Mesenchymal stem cell (in vitro differentiated cells and primary cell): ENCODE measurements around the gene TDRD9.

ENCODE experiments used
- DNase-seq: peaks from one replicate; pipeline ENCODE4 v3.0.0-alpha.2; 2013
- H2AFZ ChIP-seq: one replicate; pipeline ENCODE4 v1.6.1; 2013; ENCODE audit warnings: low read depth, mild to moderate bottlenecking, control low read depth, inconsistent platforms, low read length, moderate library complexity
- H2AK5ac ChIP-seq: 2 replicates; pipeline ENCODE4 v1.6.1; 2013; ENCODE audit warnings: low read length, moderate library complexity, mild to moderate bottlenecking, inconsistent platforms; ENCODE audit not compliant: severe bottlenecking
- H2BK120ac ChIP-seq: one replicate; pipeline ENCODE4 v1.6.1; 2013; ENCODE audit warnings: low read depth, mild to moderate bottlenecking, inconsistent platforms, low read length, moderate library complexity
- H2BK12ac ChIP-seq, 2 experiments: one replicate each; pipeline ENCODE4 v1.6.1; 2013; ENCODE audit warnings: inconsistent platforms in 2 of 2, low read length in 2 of 2, mild to moderate bottlenecking in 2 of 2, moderate library complexity in 2 of 2, control low read depth in 1 of 2
- H2BK15ac ChIP-seq: one replicate; pipeline ENCODE4 v1.6.1; 2013; ENCODE audit warnings: mild to moderate bottlenecking, low read depth, inconsistent platforms; ENCODE audit not compliant: poor library complexity, severe bottlenecking
- H2BK5ac ChIP-seq: 2 replicates; pipeline ENCODE4 v1.6.1; 2013; ENCODE audit warnings: low read depth, mild to moderate bottlenecking, low read length, control low read depth, inconsistent platforms; ENCODE audit not compliant: poor library complexity, severe bottlenecking
- H3K14ac ChIP-seq, 2 experiments: one replicate each; pipeline ENCODE4 v1.6.1; 2013; ENCODE audit warnings: inconsistent platforms in 2 of 2, low read length in 2 of 2, control low read depth in 1 of 2, mild to moderate bottlenecking in 1 of 2, moderate library complexity in 1 of 2
- H3K18ac ChIP-seq, 2 experiments: one replicate each; pipeline ENCODE4 v1.6.1; 2013; ENCODE audit warnings: inconsistent platforms in 2 of 2, low read length in 2 of 2, control low read depth in 1 of 2, low read depth in 1 of 2, mild to moderate bottlenecking in 1 of 2
- H3K23ac ChIP-seq, 2 experiments: one replicate each; pipeline ENCODE4 v1.6.1; 2013; ENCODE audit warnings: inconsistent platforms in 2 of 2, low read length in 2 of 2, mild to moderate bottlenecking in 2 of 2, moderate library complexity in 2 of 2, control low read depth in 1 of 2
- H3K27ac ChIP-seq: 2 replicates; pipeline ENCODE4 v1.5.1; 2013; ENCODE audit warnings: mild to moderate bottlenecking, moderate library complexity, low read length, control low read depth, inconsistent platforms; ENCODE audit not compliant: poor library complexity, severe bottlenecking
- H3K27me3 ChIP-seq, 2 experiments: 2 replicates each; pipeline versions ENCODE4 v1.6.1 to v1.7.0; 2013; ENCODE audit warnings: low read length in 2 of 2, mild to moderate bottlenecking in 2 of 2, moderate library complexity in 2 of 2, control low read depth in 1 of 2, inconsistent platforms in 1 of 2; ENCODE audit not compliant: control insufficient read depth in 1 of 2, insufficient read depth in 1 of 2
- H3K36me3 ChIP-seq, 2 experiments: 2 replicates each; pipeline versions ENCODE4 v1.6.1 to v1.7.0; 2013; ENCODE audit warnings: low read length in 2 of 2, control low read depth in 1 of 2, inconsistent platforms in 1 of 2, low read depth in 1 of 2, mild to moderate bottlenecking in 1 of 2; ENCODE audit not compliant: insufficient read depth in 2 of 2, control insufficient read depth in 1 of 2
- H3K4ac ChIP-seq, 2 experiments: one replicate each; pipeline ENCODE4 v1.6.1; 2013; ENCODE audit warnings: inconsistent platforms in 2 of 2, low read length in 2 of 2, mild to moderate bottlenecking in 2 of 2, moderate library complexity in 2 of 2, control low read depth in 1 of 2, low read depth in 1 of 2
- H3K4me1 ChIP-seq: 2 replicates; pipeline ENCODE4 v1.6.1; 2013; ENCODE audit warnings: low read depth, low read length, control low read depth; ENCODE audit not compliant: control insufficient read depth, insufficient read depth
- H3K4me2 ChIP-seq: 2 replicates; pipeline ENCODE4 v1.6.1; 2013; ENCODE audit warnings: low read length, mild to moderate bottlenecking, inconsistent platforms; ENCODE audit not compliant: poor library complexity, severe bottlenecking
- H3K4me3 ChIP-seq, 2 experiments: 2 replicates each; pipeline versions ENCODE4 v1.5.1 to v1.7.0; 2013; ENCODE audit warnings: low read length in 2 of 2, mild to moderate bottlenecking in 2 of 2, control low read depth in 1 of 2, low read depth in 1 of 2; ENCODE audit not compliant: insufficient read depth in 1 of 2
- H3K79me1 ChIP-seq: replicated peaks from 2 replicates; pipeline ENCODE4 v1.6.1; 2013; ENCODE audit warnings: mild to moderate bottlenecking, control low read depth, low read length, inconsistent platforms; ENCODE audit not compliant: poor library complexity, severe bottlenecking
- H3K9ac ChIP-seq: 2 replicates; pipeline ENCODE4 v1.7.0; 2013; ENCODE audit warnings: mild to moderate bottlenecking, low read length, moderate library complexity
- H3K9me3 ChIP-seq: 2 replicates; pipeline ENCODE4 v1.7.0; 2013; ENCODE audit warnings: mild to moderate bottlenecking, low read length; ENCODE audit not compliant: control insufficient read depth
- H4K8ac ChIP-seq: one replicate; pipeline ENCODE4 v1.6.1; 2013; ENCODE audit warnings: inconsistent platforms, mild to moderate bottlenecking, low read length, moderate library complexity
- H4K91ac ChIP-seq: one replicate; pipeline ENCODE4 v1.6.1; 2013; ENCODE audit warnings: mild to moderate bottlenecking, low read length, inconsistent platforms
- WGBS: methylation state at CpG from one replicate; pipeline ENCODE4 v1.1.7; 2013; ENCODE audit warnings: mixed read lengths; 5-methylcytosine and 5-hydroxymethylcytosine counted together

TDRD9 gene

DNA sequence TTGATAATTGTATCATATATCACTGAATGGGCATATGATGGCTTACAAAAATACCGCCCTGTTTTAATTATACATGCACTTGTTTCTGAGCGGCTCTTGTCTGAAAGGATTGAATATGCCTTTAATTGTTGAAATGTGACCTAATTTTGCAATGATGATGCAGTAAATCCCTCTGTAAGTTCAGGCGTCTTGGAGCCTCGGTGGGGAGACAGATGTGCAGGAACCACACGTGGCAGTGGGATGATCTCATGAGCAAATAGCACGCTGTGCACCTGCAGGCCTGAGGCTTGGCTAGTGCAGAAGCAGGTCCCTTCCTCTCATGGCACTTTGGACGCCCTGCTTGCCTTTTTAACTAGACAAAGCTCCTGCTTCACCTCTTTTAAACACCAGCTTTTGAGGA, 108.0 kb downstream of the TDRD9 start:
- no peak overlapping the region for H3K4me2 ChIP-seq
- no peak for DNase-seq
- H2AFZ ChIP-seq = no peak overlapping the region
- no peaks in the 10 kb centered on the region for H3K36me3 ChIP-seq
- no peak overlapping the region for H3K4me3 ChIP-seq
- no peak overlapping the region for H3K14ac ChIP-seq
- H3K27ac ChIP-seq = no peak overlapping the region
- no peak overlapping the region for H2BK15ac ChIP-seq
- H3K18ac ChIP-seq = no peak overlapping the region
- no peak overlapping the region for H3K9ac ChIP-seq
- H3K9me3 ChIP-seq = no peaks in the 10 kb centered on the region
- H3K4ac ChIP-seq = no peak overlapping the region
- H3K79me1 ChIP-seq = no peaks in the 10 kb centered on the region
- H3K4me1 ChIP-seq = no peaks in the 10 kb centered on the region
- H2AK5ac ChIP-seq = no peak overlapping the region
- no peak overlapping the region for H3K23ac ChIP-seq
- H4K91ac ChIP-seq = no peak overlapping the region
- no peak overlapping the region for H2BK120ac ChIP-seq
- H4K8ac ChIP-seq = no peak overlapping the region
- WGBS = 77% methylated on average over 6 of the region's 7 CpGs
- H2BK5ac ChIP-seq = no peak overlapping the region
- H2BK12ac ChIP-seq = no peak overlapping the region
- H3K27me3 ChIP-seq = peaks cover 4 to 63% of the 10 kb centered on the region in 2 experiments

GRCh38 chr14:104037074-104037473, 108.8 kb downstream of the TDRD9 start:
- no peak overlapping the region for H3K14ac ChIP-seq
- no peak overlapping the region for H2BK120ac ChIP-seq
- no peak overlapping the region for H3K9ac ChIP-seq
- no peak overlapping the region for H2AK5ac ChIP-seq
- no peaks in the 10 kb centered on the region for H3K79me1 ChIP-seq
- H3K27me3 ChIP-seq = peaks cover 4 to 66% of the 10 kb centered on the region in 2 experiments
- no peak overlapping the region for H3K4ac ChIP-seq
- H3K36me3 ChIP-seq = no peaks in the 10 kb centered on the region
- H3K4me3 ChIP-seq = no peak overlapping the region
- no peak overlapping the region for H4K91ac ChIP-seq
- no peak overlapping the region for H2BK15ac ChIP-seq
- no peaks in the 10 kb centered on the region for H3K9me3 ChIP-seq
- H2AFZ ChIP-seq = no peak overlapping the region
- H3K27ac ChIP-seq = no peak overlapping the region
- WGBS = 68% methylated on average over 14 of the region's 14 CpGs
- no peak overlapping the region for H2BK12ac ChIP-seq
- H3K23ac ChIP-seq = no peak overlapping the region
- H3K18ac ChIP-seq = no peak overlapping the region
- H3K4me2 ChIP-seq = no peak overlapping the region
- H4K8ac ChIP-seq = no peak overlapping the region
- no peak for DNase-seq
- no peak overlapping the region for H2BK5ac ChIP-seq
- no peaks in the 10 kb centered on the region for H3K4me1 ChIP-seq

DNA sequence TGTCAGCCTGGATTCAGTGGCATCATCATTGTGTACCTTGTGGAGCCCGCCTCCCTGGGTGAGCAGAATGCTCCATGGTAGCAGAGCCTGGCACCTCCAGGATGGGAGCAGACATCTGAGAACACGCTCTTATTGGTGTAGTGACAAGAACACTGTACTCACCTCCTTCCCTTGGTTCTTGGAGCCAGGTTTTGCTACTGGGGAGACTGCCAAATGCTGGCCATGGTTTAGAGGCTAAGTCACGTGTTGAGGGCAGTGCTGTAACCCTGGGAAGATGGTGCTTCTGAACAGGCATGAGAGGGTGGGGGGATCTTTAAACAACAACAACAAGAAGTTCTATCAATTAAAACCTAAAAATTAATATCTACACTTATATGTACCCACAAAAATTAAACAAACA, 109.6 kb downstream of the TDRD9 start:
- Histone ChIP-seq H4K91ac (no peak overlapping the region), H3K27ac (no peak overlapping the region), H3K14ac (no peak overlapping the region), H3K4me1 (no peaks in the 10 kb centered on the region), H2BK5ac (no peak overlapping the region), H4K8ac (no peak overlapping the region), H3K9me3 (no peaks in the 10 kb centered on the region), H2BK12ac (no peak overlapping the region), H2AK5ac (no peak overlapping the region), H2AFZ (no peak overlapping the region), H3K79me1 (no peaks in the 10 kb centered on the region), H3K4me3 (no peak overlapping the region), H3K9ac (no peak overlapping the region), H2BK120ac (no peak overlapping the region), H2BK15ac (no peak overlapping the region), H3K4me2 (no peak overlapping the region), H3K18ac (no peak overlapping the region), H3K23ac (no peak overlapping the region), H3K36me3 (no peaks in the 10 kb centered on the region), H3K4ac (no peak overlapping the region), H3K27me3 (peaks cover 4 to 63% of the 10 kb centered on the region in 2 experiments)
- no peak for DNase-seq
- 90% methylated on average over 3 of the region's 3 CpGs for WGBS

- Histone ChIP-seq H2BK12ac (no peak overlapping the region), H3K23ac (no peak overlapping the region), H3K36me3 (no peaks in the 10 kb centered on the region), H2BK5ac (no peak overlapping the region), H3K4me1 (peaks cover 2% of the 10 kb centered on the region), H3K9me3 (no peaks in the 10 kb centered on the region), H4K8ac (no peak overlapping the region), H3K27me3 (peaks cover 4 to 61% of the 10 kb centered on the region in 2 experiments), H3K14ac (no peak overlapping the region), H4K91ac (no peak overlapping the region), H2BK15ac (no peak overlapping the region), H2BK120ac (no peak overlapping the region), H3K79me1 (no peaks in the 10 kb centered on the region), H3K18ac (no peak overlapping the region), H3K9ac (no peak overlapping the region), H2AK5ac (no peak overlapping the region), H3K4ac (no peak overlapping the region), H2AFZ (no peak overlapping the region), H3K4me3 (no peak overlapping the region), H3K27ac (no peak overlapping the region), H3K4me2 (no peak overlapping the region)
- 80% methylated on average over 4 of the region's 5 CpGs for WGBS
- DNase-seq = no peak
These were observed 111.0 kb downstream of the TDRD9 start for GRCh38 chr14:104039214-104039613.
